Osteoblast (primary cell): ENCODE data around the gene PIGBOS1. TPM values are rescaled to one million over a fixed set of nuclear protein-coding genes. Genes with fewer than 3 reads are reported as not detected.
"Not testable (repeated sequence)": the region's sequence is repeated elsewhere in the genome, so short reads cannot be mapped to it uniquely, and the experiment has no call there.

ENCODE experiments used
- DNase-seq: peaks from one replicate; pipeline ENCODE4 v3.0.0; 2011; ENCODE audit warnings: low spot score, mixed read lengths; ENCODE audit not compliant: insufficient read length; ENCODE audit errors: missing footprints
- H2AFZ ChIP-seq: 2 replicates; pipeline ENCODE4 v1.6.0; 2011; ENCODE audit warnings: mild to moderate bottlenecking, low read length
- H3K27ac ChIP-seq: 2 replicates; pipeline ENCODE4 v1.5.1; 2011; ENCODE audit warnings: mild to moderate bottlenecking, low read depth, low read length, moderate library complexity
- H3K27me3 ChIP-seq: 2 replicates; pipeline ENCODE4 v1.6.0; 2012; ENCODE audit warnings: mild to moderate bottlenecking, control low read depth, inconsistent platforms, low read length, moderate library complexity; ENCODE audit not compliant: insufficient read depth
- H3K36me3 ChIP-seq: 2 replicates; pipeline ENCODE4 v1.5.1; 2011; ENCODE audit warnings: mild to moderate bottlenecking, low read length, control low read depth, moderate library complexity; ENCODE audit not compliant: insufficient read depth
- H3K4me1 ChIP-seq: 2 replicates; pipeline ENCODE4 v1.5.1; 2011; ENCODE audit warnings: mild to moderate bottlenecking, low read length, control low read depth, moderate library complexity; ENCODE audit not compliant: insufficient read depth
- H3K4me2 ChIP-seq: 2 replicates; pipeline ENCODE4 v1.6.0; 2011; ENCODE audit warnings: mild to moderate bottlenecking, low read length; ENCODE audit not compliant: insufficient read depth
- H3K4me3 ChIP-seq: fragments of 200-600 bp; sonication (generic); 3 replicates; pipeline ENCODE4 v1.5.1; 2012; ENCODE audit warnings: mild to moderate bottlenecking, low read length, inconsistent platforms; ENCODE audit not compliant: insufficient read depth
- H3K79me2 ChIP-seq: 2 replicates; pipeline ENCODE4 v1.6.0; 2012; ENCODE audit warnings: mild to moderate bottlenecking, low read length, control low read depth, inconsistent platforms; ENCODE audit not compliant: insufficient read depth
- H3K9me3 ChIP-seq: 2 replicates; pipeline ENCODE4 v1.5.1; 2011; ENCODE audit warnings: low read depth, low read length, control low read depth
- H4K20me1 ChIP-seq: 2 replicates; pipeline ENCODE4 v1.6.0; 2012; ENCODE audit warnings: mild to moderate bottlenecking, low read length, control low read depth; ENCODE audit not compliant: insufficient read depth
- total RNA-seq: library from RNA; depleted of rRNA; stranded (reverse); fragments of >200 nt; gene quantifications from 2 replicates; pipeline ENCODE4 v1.2.3, GENCODE V29; 2012
- TF ChIP-seq, protein P1 (sequence below): IDR thresholded peaks from 2 replicates; pipeline ENCODE4 v1.5.1; 2011; ENCODE audit warnings: mild to moderate bottlenecking, low read depth, low read length, moderate library complexity; ENCODE audit errors: extremely low read depth

Gene PIGBOS1
- total RNA-seq, 1 donor = 10.5 TPM

DNA sequence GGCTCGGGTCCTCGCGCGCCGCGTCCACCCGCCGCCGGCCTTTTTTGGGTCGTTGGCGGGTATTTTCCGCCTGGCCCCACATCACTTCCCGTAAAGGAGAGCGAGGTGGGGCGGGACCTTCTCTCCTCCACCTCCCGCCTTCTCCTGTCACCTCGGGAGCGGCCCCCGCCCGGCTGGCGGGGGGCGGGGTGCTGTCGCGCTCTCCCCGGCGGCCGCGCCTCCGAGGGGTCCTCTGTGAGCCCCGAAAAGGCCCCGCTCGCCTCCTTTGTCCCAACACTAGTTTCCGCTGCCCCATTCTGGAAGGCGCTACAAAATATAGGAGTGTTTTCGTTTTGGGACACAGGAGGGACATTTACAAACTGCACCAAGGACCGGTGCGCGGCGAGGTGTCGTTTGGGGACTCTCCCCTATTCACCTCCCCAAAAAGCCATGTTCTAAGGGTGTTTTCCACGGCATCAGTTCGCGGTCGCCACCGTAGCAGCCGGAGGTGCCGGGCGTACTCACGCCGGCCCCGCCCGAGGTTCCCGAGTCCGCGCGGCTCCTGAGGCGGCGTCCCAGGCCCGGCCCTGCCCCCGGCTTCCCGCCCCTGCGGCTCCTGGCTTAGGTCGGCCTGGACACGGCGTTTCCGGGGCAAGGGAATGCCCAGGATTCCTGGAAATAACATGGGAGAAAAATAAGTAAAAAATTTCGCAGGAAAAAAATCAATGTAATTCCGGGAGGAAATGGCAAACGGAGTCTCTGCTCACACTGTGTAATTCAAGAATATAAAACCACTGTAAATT is 29.0 kb downstream of the PIGBOS1 start, which contains the start of gene RAB27A:
Gene RAB27A, minus strand, starts transcription at position 68 of the 782 bp plus-strand sequence. CDS start 54,879 bp downstream, outside the sequence.
- Histone ChIP-seq H3K27me3 (no peaks in the 10 kb centered on the region), H3K27ac (peak within 1 kb of the TSS; percentile 83), H3K4me3 (peak within 1 kb of the TSS; percentile 95), H3K79me2 (peaks cover 8% of the 10 kb centered on the region), H4K20me1 (no peaks in the 10 kb centered on the region), H3K4me2 (peak within 1 kb of the TSS; percentile 93), H3K9me3 (no peaks in the 10 kb centered on the region), H2AFZ (peak within 1 kb of the TSS; percentile 98), H3K4me1 (peaks cover 4% of the 10 kb centered on the region), H3K36me3 (no peaks in the 10 kb centered on the region)
- TF ChIP-seq, protein P1, sequence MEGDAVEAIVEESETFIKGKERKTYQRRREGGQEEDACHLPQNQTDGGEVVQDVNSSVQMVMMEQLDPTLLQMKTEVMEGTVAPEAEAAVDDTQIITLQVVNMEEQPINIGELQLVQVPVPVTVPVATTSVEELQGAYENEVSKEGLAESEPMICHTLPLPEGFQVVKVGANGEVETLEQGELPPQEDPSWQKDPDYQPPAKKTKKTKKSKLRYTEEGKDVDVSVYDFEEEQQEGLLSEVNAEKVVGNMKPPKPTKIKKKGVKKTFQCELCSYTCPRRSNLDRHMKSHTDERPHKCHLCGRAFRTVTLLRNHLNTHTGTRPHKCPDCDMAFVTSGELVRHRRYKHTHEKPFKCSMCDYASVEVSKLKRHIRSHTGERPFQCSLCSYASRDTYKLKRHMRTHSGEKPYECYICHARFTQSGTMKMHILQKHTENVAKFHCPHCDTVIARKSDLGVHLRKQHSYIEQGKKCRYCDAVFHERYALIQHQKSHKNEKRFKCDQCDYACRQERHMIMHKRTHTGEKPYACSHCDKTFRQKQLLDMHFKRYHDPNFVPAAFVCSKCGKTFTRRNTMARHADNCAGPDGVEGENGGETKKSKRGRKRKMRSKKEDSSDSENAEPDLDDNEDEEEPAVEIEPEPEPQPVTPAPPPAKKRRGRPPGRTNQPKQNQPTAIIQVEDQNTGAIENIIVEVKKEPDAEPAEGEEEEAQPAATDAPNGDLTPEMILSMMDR = no peak
- peak; percentile 95 for DNase-seq

DNA sequence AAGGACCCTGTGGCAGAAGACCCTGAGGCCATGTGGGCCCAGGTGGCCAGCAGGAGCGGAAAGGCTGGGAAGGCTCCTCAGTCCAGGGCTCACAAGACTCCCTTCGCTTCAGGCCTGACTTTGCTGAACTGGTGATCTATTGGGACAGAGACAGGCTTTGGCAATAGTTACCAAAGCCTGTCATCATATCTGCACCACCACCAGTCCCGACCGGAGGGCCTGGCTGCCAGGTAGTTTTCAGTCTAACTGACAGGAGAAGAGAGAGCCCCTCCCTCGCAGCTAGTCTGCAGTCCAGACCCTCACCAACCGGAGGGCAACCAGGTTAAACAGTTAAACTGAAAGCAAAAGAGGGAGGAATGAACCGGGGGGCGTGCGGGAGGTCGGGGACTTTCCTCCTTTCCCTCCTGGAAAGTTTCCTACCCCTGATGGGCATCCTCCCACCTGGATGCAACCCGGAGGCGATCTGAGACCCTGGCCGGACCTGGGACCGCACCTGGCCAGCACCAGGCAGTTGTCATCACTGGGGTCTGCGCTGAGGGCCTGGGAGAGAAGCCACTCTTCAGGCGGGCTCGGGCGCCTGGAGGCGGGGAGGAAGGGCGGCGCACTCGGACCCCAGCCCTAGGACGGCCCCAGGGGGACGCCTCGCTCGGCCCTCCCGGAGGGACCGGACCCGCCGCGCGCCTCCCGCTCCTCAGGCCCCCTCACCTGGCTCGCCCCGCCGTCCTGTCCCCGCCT is 29.7 kb downstream of the PIGBOS1 start:
- Histone ChIP-seq H3K27ac (peak overlapping the region; percentile 83), H3K36me3 (no peaks in the 10 kb centered on the region)

DNA sequence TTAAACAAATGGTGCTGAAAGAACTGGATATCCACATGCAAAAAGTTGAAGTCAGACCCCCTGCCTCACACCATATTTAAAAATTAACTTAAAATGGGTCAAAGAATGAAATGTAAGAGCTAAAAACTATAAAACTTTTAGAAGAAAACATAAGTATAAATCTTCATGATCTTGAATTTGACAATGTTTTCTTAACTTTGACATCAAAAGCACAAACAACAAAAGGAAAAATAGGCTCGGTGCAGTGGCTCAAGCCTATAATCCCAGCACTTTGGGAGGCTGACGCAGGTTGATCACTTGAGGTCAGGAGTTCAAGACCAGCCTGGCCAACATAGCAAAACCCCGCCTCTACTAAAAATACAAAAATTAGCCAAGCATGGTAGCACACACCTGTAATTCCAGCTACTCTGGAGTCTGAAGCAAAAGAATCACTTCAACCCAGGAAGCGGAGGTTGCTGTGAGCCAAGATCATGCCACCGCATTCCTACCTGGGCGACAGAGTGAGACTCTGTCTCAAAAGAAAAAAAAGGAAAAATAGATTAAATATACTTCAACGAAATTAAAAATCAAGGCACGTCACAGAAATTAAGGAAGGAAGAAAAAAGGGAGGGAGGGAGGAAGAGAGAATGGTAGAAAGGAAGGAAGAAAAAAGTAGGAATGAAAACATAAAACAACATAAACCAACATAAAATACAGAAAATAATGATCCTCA is 30.8 kb downstream of the PIGBOS1 start:
- no peaks in the 10 kb centered on the region for H3K9me3 ChIP-seq
- no peaks in the 10 kb centered on the region for H3K36me3 ChIP-seq
- H4K20me1 ChIP-seq = no peaks in the 10 kb centered on the region
- no peak overlapping the region for H3K27ac ChIP-seq
- peaks cover 4% of the 10 kb centered on the region for H3K4me1 ChIP-seq
- no peak for DNase-seq
- H3K27me3 ChIP-seq = no peaks in the 10 kb centered on the region
- H3K4me2 ChIP-seq = no peak overlapping the region
- no peak overlapping the region for H2AFZ ChIP-seq
- H3K4me3 ChIP-seq = no peak overlapping the region
- peaks cover 15% of the 10 kb centered on the region for H3K79me2 ChIP-seq
- TF ChIP-seq, protein P1 = no peak

More for the DNA sequence above, 29.7 kb downstream of the PIGBOS1 start:
- TF ChIP-seq, protein P1 = no peak
- Histone ChIP-seq H4K20me1 (no peaks in the 10 kb centered on the region), H3K4me1 (peaks cover 4% of the 10 kb centered on the region), H3K79me2 (peaks cover 12% of the 10 kb centered on the region), H3K4me3 (peak overlapping the region; percentile 95), H2AFZ (peak overlapping the region; percentile 98), H3K4me2 (peak overlapping the region; percentile 93), H3K9me3 (no peaks in the 10 kb centered on the region), H3K27me3 (no peaks in the 10 kb centered on the region)
- peak; percentile 81 for DNase-seq

DNA sequence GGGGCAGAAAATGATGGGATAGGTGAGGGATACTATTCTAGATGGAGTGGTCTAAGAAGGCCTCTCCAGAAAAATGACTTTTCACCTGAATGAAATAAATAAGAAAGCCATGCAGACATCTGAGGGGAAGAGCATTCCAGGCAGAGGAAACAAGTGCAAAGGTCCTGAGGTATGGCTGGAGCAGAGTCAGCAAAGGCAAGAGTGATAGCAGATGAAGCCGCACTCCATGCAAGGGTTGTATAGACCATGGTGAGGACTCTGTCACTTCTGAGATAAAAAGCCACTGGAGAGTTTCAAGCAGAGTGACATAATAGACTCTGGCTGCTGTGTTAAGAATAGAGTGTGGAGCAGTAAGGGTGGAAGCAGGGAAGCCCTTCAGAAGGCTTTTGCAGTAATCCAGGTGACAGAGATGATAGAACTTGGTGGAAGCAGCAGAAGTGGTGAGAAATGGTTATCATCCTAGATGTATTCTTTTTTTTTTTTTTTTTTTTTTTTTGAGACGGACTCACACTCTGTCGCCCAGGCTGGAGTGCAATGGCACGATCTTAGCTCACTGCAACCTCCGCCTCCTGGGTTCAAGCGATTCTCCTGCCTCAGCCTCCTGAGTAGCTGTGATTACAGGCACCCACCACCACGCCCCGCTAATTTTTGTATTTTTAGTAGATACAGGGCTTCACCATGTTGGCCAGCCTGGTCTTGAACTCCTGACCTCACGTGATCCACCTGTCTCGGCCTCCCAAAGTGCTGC is 32.3 kb downstream of the PIGBOS1 start:
- not testable (repeated sequence) for H3K27me3 ChIP-seq, DNase-seq, H2AFZ ChIP-seq, H3K4me3 ChIP-seq, H4K20me1 ChIP-seq, H3K4me2 ChIP-seq, H3K27ac ChIP-seq, H3K36me3 ChIP-seq, H3K9me3 ChIP-seq
- H3K79me2 ChIP-seq = peaks cover 15% of the 10 kb centered on the region
- peaks cover 16% of the 10 kb centered on the region for H3K4me1 ChIP-seq
